ENCODE results near the gene TAX1BP3.
A peak's percentile ranks its signal among the peaks of the same experiment; 100 is the strongest.

TAX1BP3 gene

DNA sequence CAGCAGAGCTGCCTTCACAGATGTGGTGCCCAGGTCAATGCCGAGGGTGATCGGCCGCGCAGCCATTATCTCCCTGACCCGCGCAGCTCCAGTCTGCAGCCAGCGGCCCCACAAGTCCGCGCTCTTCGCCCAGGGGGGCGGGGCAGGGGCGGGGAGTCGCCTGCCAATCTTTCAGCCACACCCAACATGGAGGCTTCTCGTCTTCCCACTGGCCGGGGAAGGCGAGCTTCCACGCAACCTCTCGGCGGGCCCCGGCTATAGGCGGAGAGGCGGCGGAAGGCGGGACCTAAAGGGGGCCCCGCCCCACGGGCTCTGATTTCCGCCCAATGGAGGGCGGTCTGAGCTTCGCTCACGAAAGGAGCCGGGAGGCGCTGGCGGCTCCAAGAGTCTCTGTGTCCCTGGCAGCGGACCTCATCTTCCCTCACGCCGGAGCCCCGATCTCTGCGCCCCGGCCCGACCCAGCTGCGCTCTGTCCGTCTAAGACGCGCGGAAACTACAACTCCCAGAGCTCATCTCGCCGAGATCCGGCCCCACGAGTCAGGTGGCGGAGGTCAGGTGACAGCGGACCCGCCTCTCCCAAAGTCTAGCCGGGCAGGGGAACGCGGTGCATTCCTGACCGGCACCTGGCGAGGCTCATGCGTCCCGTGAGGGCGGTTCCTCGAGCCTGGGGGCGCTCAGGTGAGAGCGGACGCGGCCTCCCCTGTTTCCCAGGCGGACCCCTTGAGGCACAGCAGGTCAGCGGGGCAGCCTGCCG lies 32.0 kb downstream of the TAX1BP3 start, which contains the start of the genes CTNS and SHPK:
Gene CTNS (plus strand): TSS at position 607 of the 754 bp plus-strand sequence. CDS start 3,447 bp downstream, outside the sequence.
Gene SHPK (minus strand): TSS at position 97 of the 754 bp plus-strand sequence. CDS start 31 bp downstream, at position 66.
- no peak for TF ChIP-seq POLR2AphosphoS5 (IDR thresholded peaks at IDR 0.05; ENCODE audit: low read depth, low read length)
- peak; percentile 70; the same call in 1 of the 2 replicates for TF ChIP-seq TAF1 (IDR thresholded peaks at IDR 0.05; ENCODE audit: low read depth, low read length)
- peak; percentile 74 for TF ChIP-seq POLR2A (IDR thresholded peaks at IDR 0.05; ENCODE audit: low read depth, low read length)
- peak; percentile 94 for FAIRE-seq
- peak; percentile 100 for DNase-seq (ENCODE audit: insufficient read length, low spot score)

DNA sequence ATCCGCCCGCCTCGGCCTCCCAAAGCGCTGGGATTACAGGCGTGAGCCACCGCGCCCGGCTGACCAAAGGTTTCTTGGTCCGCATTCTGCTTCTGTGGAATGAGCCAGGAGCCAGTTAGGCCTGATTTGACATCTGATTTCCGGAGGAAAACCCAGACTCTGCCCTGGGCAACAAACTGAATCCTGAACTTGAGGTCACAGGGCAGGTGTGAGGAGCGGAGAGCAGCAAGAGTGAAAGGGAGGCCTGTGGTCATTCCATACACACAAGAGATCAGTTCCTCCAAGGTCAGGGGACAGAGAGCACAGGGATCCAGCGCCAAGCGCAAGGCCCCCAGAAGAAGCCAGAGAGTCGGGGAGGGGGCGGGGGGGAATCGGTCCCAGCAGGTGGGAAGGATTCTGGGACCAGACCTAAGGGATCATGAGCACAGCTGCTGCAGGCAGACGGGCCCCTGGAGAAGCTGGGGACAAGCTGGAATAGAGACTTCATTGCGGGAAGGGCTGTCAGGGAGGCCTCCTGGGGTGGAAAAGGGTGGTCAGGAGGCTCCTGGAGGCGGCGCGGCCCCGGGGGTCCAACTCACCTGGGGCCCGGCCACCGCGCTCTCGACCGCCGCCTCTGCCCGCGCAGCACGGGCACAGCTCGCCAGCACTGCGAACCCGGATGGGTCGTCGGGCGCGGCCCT lies 32.8 kb downstream of the TAX1BP3 start:
- FAIRE-seq (no peak), DNase-seq (ENCODE audit: insufficient read length, low spot score) (no peak)
- TF ChIP-seq TAF1 (IDR thresholded peaks at IDR 0.05; ENCODE audit: low read depth, low read length) (no peak), POU2F2 (IDR thresholded peaks at IDR 0.05; ENCODE audit: low read depth, low read length) (no peak), POLR2A (IDR thresholded peaks at IDR 0.05; ENCODE audit: low read depth, low read length) (no peak), SPI1 (IDR thresholded peaks at IDR 0.05; ENCODE audit: low read depth, low read length) (no peak)

DNA sequence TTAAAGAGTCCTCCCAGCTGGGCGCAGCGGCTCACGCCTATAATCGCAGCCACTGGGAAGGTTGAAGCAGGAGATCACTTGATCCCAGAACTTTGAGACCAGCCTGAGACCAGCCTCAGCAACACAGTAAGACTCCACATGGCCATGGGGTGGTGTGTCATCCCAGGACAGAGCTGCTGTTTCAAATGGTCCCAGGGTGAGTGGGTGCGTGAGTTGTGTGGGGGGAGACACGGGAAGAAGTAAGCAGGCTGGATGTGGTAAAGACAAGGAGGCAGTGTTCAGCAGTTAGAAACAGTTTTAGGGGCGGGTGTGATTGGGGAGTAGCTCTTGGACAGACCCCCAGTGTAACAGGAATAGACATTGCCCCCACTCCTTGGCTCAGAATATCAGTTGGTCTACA lies 36.1 kb downstream of the TAX1BP3 start:
- TF ChIP-seq TAF1 (IDR thresholded peaks at IDR 0.05; ENCODE audit: low read depth, low read length) (no peak), SPI1 (IDR thresholded peaks at IDR 0.05; ENCODE audit: low read depth, low read length) (no peak)
- no peak for FAIRE-seq

DNA sequence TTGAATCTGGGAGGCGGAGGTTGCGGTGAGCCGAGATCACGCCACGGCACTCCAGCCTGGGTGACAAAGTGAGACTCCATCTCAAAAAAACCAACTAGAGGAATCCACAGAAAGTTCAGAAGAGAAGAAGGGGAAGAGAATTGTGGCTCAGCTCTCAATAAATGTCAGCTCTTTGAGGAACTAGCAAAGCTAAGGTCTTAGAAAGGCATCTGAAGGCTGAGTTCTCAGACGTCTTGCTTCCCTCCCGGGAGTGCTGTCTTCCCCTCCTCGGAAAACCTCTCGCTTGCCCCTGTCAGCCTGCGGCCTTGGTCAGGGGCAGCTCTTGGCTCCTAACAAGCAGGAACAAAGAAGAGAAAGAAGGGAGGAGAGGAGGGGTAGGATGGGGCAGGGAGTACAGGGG lies 37.6 kb downstream of the TAX1BP3 start:
- TF ChIP-seq POLR2A (IDR thresholded peaks at IDR 0.05; ENCODE audit: low read depth, low read length) (no peak), SPI1 (IDR thresholded peaks at IDR 0.05; ENCODE audit: low read depth, low read length) (no peak), TAF1 (IDR thresholded peaks at IDR 0.05; ENCODE audit: low read depth, low read length) (no peak), POU2F2 (IDR thresholded peaks at IDR 0.05; ENCODE audit: low read depth, low read length) (no peak)
- FAIRE-seq (no peak), DNase-seq (ENCODE audit: insufficient read length, low spot score) (no peak)

More for the DNA sequence above, 36.1 kb downstream of the TAX1BP3 start:
- no peak for DNase-seq (ENCODE audit: insufficient read length, low spot score)

DNA sequence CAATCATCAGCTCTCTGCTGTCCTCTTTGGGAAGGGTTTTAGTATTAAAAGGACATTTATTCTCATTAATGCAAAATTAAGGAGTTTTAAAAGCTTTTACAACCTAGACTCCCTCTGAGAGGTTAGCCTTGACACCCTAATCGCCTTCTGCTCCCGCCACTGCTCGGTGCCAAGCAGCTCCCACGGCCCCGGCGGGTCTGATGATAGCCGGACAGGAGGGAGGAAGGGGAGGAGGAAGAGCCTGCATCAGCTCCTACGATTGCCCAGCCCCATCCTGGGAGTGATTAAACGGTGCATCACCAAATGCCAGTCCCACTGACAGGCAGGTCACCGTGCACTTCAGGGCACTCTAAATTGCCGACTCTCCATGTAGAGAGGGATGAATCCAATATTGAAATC lies 40.6 kb downstream of the TAX1BP3 start:
- DNase-seq (ENCODE audit: insufficient read length, low spot score): no peak
- no peak for FAIRE-seq
- TF ChIP-seq TAF1 (IDR thresholded peaks at IDR 0.05; ENCODE audit: low read depth, low read length): no peak
- no peak for TF ChIP-seq POLR2A (IDR thresholded peaks at IDR 0.05; ENCODE audit: low read depth, low read length)
- no peak for TF ChIP-seq POLR2AphosphoS5 (IDR thresholded peaks at IDR 0.05; ENCODE audit: low read depth, low read length)
- TF ChIP-seq PAX5 (IDR thresholded peaks at IDR 0.05; ENCODE audit: insufficient read depth, low read length, severe bottlenecking): no peak
- no peak for TF ChIP-seq SPI1 (IDR thresholded peaks at IDR 0.05; ENCODE audit: low read depth, low read length)

DNA sequence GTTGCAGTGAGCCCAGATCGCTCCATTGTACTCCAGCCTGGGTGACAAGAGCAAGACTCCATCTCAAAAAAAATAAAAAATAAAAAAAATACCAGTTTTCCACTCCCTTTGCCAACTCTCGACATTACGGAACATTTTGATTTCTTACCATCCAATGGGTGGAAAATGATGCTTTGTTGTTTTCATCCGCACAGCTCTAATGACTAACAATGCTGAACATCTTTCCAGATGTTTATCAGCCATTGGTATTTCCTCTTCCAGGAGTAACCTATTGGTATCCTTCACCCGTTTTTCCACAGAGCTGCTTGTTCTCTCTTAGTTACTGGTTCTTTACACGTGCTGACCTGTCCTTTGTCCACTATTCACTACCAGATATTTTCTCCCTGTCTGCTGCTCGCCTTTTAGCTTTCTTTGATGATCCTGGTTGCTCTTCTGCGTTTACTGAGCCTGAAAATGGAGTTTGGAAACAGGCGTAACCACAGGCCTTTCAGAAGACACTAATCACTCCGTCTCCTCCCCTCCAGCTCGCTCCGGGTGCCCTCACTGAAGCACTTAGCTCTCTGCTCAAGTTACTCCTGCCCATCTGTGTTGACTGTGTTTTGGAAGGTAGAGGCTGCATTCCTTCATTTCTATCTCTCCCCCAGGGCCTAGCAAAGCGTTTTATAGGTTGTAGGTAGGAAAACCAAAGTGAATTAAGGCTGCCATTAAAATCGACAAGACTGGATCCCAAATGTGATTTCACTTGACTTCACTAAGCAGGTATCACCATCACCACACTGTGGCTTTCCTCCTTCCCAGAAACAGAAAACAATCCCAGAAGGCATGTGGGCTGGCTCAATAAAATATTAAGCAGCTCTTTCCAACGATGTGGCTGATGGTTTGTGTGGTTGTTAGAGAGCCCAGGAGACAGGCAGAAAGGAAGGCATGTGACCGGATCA lies 41.3 kb downstream of the TAX1BP3 start:
- FAIRE-seq (no peak), DNase-seq (ENCODE audit: insufficient read length, low spot score) (no peak)
- TF ChIP-seq POLR2AphosphoS5 (IDR thresholded peaks at IDR 0.05; ENCODE audit: low read depth, low read length): no peak
- no peak for TF ChIP-seq SPI1 (IDR thresholded peaks at IDR 0.05; ENCODE audit: low read depth, low read length)
- TF ChIP-seq POLR2A (IDR thresholded peaks at IDR 0.05; ENCODE audit: low read depth, low read length): no peak
- no peak for TF ChIP-seq POU2F2 (IDR thresholded peaks at IDR 0.05; ENCODE audit: low read depth, low read length)
- TF ChIP-seq PAX5 (IDR thresholded peaks at IDR 0.05; ENCODE audit: insufficient read depth, low read length, severe bottlenecking): no peak
- TF ChIP-seq TAF1 (IDR thresholded peaks at IDR 0.05; ENCODE audit: low read depth, low read length): no peak

DNA sequence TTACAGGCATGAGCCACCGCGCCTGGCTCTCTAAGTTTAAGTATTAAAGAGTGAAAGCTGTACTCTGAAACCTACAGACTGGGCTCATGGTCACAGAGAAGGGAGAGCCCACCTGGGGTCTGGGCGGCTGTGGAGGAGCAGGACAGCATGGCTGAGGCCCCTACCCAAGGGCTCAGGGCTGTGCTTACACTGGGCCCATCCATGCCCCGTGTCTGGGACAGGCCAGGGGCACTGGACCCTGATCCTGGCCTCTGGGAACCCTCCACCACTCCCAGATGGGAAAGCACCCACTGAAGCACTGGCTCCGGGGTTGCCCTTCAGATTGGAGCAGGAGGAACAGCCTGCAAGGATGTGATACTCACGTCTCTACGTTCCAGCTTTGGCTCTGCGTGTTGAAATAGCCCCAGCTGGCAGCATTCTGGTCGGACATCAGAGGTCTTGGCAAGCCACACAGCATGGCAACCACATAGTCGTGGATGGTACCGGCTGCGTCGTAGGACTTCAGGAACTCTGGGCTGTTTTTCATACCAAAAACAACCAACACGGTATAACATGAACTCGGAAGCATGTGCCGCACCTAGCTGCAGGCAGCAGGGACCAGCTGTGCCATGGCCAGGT lies 45.3 kb downstream of the TAX1BP3 start:
- TF ChIP-seq SPI1 (IDR thresholded peaks at IDR 0.05; ENCODE audit: low read depth, low read length): no peak
- TF ChIP-seq POLR2AphosphoS5 (IDR thresholded peaks at IDR 0.05; ENCODE audit: low read depth, low read length): no peak
- TF ChIP-seq PAX5 (IDR thresholded peaks at IDR 0.05; ENCODE audit: insufficient read depth, low read length, severe bottlenecking): no peak
- TF ChIP-seq POU2F2 (IDR thresholded peaks at IDR 0.05; ENCODE audit: low read depth, low read length): no peak
- TF ChIP-seq POLR2A (IDR thresholded peaks at IDR 0.05; ENCODE audit: low read depth, low read length): no peak
- TF ChIP-seq TAF1 (IDR thresholded peaks at IDR 0.05; ENCODE audit: low read depth, low read length): no peak
- FAIRE-seq: no peak
- DNase-seq (ENCODE audit: insufficient read length, low spot score): no peak

DNA sequence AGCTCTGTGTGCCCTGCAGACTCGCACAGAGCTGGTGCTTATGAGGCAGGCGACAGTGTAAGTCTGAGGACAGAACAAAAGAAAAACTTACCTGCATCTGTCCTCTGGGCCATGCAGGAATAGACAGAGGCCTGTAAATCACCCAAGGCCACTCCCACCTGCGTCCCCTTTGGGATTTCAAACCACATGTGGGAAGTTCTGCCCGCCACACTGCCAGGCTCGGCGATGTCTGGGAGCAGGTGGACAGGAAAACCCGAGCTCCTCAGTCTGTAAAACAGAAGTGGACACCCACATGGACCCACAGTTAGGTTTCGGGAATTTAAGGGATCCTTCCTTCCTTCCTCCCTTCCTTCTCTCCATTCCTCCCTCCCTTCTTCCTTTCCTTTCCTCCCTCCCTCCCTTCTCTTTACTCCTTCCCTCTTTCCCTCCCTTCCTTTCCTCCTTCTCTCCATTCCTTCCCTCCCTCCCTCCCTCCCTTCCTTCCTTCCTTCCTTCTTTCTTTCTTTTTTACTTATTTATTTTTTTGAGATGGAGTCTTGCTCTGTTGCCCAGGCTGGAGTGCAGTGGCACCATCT lies 47.1 kb downstream of the TAX1BP3 start:
- FAIRE-seq (no peak), DNase-seq (ENCODE audit: insufficient read length, low spot score) (no peak)
- TF ChIP-seq TAF1 (IDR thresholded peaks at IDR 0.05; ENCODE audit: low read depth, low read length) (no peak), POLR2A (IDR thresholded peaks at IDR 0.05; ENCODE audit: low read depth, low read length) (no peak), SPI1 (IDR thresholded peaks at IDR 0.05; ENCODE audit: low read depth, low read length) (no peak), POLR2AphosphoS5 (IDR thresholded peaks at IDR 0.05; ENCODE audit: low read depth, low read length) (no peak), POU2F2 (IDR thresholded peaks at IDR 0.05; ENCODE audit: low read depth, low read length) (no peak), PAX5 (IDR thresholded peaks at IDR 0.05; ENCODE audit: insufficient read depth, low read length, severe bottlenecking) (no peak)

Measured in GM12891 (cell line).